Activated CD8-positive, alpha-beta T cell treated with anti-CD3 and anti-CD28 coated beads for 36 hours (primary cell): ENCODE results near the gene CYP46A1. TPM values are rescaled to one million over a fixed set of nuclear protein-coding genes. Genes with fewer than 3 reads are reported as not detected.

Experiments
- ATAC-seq: fragments of 200-7000 bp; cut with Tn5 transposase; one replicate; pipeline ENCODE4 v1.10.0; 2021; ENCODE audit warnings: mild to moderate bottlenecking, moderate library complexity
- CTCF ChIA-PET: fragments of 350-600 bp; sonication (Branson Sonifier 250); formaldehyde crosslinking; loops from one replicate; lab custom pipeline; 2021; ENCODE audit warnings: antibody characterized with exemption; lab: Charles Lee
- POLR2A ChIA-PET: fragments of 350-600 bp; sonication (Branson Sonifier 250); formaldehyde crosslinking; loops from one replicate; lab custom pipeline; 2021; ENCODE audit warnings: antibody characterized with exemption; lab: Charles Lee
- DNase-seq: peaks from one replicate; pipeline ENCODE4 v3.0.0-alpha.2; 2020
- H3K27ac Mint-ChIP-seq: one replicate; pipeline ENCODE4 v1.8.0; 2021; ENCODE audit warnings: mild to moderate bottlenecking, mixed read lengths
- H3K27me3 Mint-ChIP-seq: one replicate; pipeline ENCODE4 v1.8.0; 2021; ENCODE audit warnings: mixed read lengths
- H3K36me3 Mint-ChIP-seq: one replicate; pipeline ENCODE4 v1.8.0; 2021; ENCODE audit warnings: low read depth, mixed read lengths
- H3K4me1 Mint-ChIP-seq: one replicate; pipeline ENCODE4 v1.8.0; 2021; ENCODE audit warnings: low read depth, mixed read lengths
- H3K4me3 Mint-ChIP-seq: one replicate; pipeline ENCODE4 v1.8.0; 2021; ENCODE audit warnings: mild to moderate bottlenecking, moderate library complexity, mixed read lengths
- H3K9me3 Mint-ChIP-seq: one replicate; pipeline ENCODE4 v1.8.0; 2021; ENCODE audit warnings: mixed read lengths
- intact Hi-C: fragments of 100-400 bp; cut with micrococcal nuclease; formaldehyde crosslinking; loops from one replicate; pipeline ENCODE4 v1.10.0; 2022
- total RNA-seq, 2 experiments: library from RNA; stranded (reverse); gene quantifications; one replicate each; pipeline ENCODE4 v1.2.3, GENCODE V29; 2021
- TF ChIP-seq, protein P1 (sequence below): fragments of 200-600 bp; IDR thresholded peaks from one replicate; pipeline ENCODE4 v1.8.0; 2022; ENCODE audit warnings: antibody characterized with exemption, mild to moderate bottlenecking

Gene CYP46A1
- total RNA-seq, 2 experiments from 2014 or later, result 0.16 to 0.20 TPM

DNA sequence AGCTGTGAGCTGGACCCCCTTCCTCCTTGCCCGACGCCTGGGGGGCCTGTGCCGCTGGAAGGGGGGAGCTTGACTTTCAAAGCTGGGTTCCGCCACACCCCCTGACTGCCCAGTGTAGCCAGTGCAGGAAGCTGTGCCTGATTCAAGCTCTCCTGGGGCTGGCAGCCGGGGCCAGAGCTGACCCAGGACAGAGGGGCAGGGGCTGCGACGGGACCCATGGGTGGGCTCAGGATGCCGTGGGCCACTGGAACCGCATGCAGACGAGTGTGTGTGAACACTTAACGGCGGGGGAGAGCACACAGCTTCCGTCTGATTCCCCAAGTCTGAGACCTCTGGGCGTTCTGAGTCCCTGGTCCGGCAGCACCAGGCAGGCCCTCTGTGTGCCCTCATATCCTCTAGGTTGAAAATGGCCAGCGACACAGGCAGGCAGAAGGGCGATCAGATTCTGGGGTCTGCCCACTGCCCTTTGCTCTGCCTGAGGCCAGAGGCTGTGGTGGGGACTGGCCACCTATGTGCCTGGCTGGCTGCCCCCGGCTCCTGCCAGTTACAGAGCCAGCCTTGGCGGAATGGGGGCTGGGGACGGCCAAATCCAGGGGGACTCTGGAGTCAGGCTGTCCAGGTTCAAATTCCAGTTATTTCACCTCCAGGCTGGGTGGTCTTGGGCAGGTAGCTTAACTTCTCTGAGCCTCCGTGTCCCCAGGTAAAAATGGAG is 54.0 kb downstream of the CYP46A1 start:
- H3K9me3 Mint-ChIP-seq, result no peaks in the 10 kb centered on the region
- H3K27me3 Mint-ChIP-seq, result peaks cover 43% of the 10 kb centered on the region
- H3K4me1 Mint-ChIP-seq, result no peaks in the 10 kb centered on the region
- no peak for ATAC-seq
- no peak overlapping the region for H3K27ac Mint-ChIP-seq
- no peak overlapping the region for H3K4me3 Mint-ChIP-seq
- CTCF ChIA-PET, result interaction anchor here (1.0 to 1.1 kb wide), 2 partner anchors 8 to 50 kb away, joined by 3 read pairs; no protein-coding TSS in a partner anchor
- H3K36me3 Mint-ChIP-seq, result no peaks in the 10 kb centered on the region
- POLR2A ChIA-PET, result interaction anchor here (1.2 kb wide), 1 partner anchor 20 kb away, joined by 3 read pairs; no protein-coding TSS in a partner anchor
- TF ChIP-seq, protein P1, sequence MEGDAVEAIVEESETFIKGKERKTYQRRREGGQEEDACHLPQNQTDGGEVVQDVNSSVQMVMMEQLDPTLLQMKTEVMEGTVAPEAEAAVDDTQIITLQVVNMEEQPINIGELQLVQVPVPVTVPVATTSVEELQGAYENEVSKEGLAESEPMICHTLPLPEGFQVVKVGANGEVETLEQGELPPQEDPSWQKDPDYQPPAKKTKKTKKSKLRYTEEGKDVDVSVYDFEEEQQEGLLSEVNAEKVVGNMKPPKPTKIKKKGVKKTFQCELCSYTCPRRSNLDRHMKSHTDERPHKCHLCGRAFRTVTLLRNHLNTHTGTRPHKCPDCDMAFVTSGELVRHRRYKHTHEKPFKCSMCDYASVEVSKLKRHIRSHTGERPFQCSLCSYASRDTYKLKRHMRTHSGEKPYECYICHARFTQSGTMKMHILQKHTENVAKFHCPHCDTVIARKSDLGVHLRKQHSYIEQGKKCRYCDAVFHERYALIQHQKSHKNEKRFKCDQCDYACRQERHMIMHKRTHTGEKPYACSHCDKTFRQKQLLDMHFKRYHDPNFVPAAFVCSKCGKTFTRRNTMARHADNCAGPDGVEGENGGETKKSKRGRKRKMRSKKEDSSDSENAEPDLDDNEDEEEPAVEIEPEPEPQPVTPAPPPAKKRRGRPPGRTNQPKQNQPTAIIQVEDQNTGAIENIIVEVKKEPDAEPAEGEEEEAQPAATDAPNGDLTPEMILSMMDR, result no peak
- intact Hi-C loops, result no loop called here
- DNase-seq, result no peak

DNA sequence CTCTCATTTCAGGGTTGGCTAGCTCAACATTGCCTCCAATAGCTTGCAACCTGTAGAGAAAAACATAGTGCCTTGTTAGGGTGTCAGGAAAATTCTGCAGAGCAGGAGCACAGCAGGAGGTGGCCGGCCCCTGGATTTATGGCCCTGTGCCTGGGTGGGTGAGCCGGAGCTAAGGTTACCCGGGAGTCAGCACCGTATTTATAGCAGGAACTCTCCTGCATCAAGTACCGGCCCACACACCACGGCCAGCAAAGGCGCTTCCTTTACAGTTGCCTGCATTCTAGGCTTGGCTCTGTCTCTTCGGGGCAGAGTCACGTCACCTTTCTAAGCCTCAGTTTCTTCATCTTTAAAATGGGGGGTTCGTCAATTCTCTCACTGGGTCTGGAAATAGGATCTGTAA is 56.3 kb downstream of the CYP46A1 start:
- TF ChIP-seq, protein P1, result no peak
- Mint-ChIP-seq H3K4me3 (no peak overlapping the region), H3K9me3 (no peaks in the 10 kb centered on the region), H3K36me3 (no peaks in the 10 kb centered on the region), H3K27me3 (peaks cover 35% of the 10 kb centered on the region), H3K27ac (no peak overlapping the region), H3K4me1 (no peaks in the 10 kb centered on the region)
- intact Hi-C loops, result no loop called here
- ATAC-seq (no peak), DNase-seq (no peak)
- CTCF ChIA-PET, result interaction anchor here (0.7 to 1.4 kb wide), 3 partner anchors 10 to 52 kb away, joined by 3 to 8 read pairs (median 4); no protein-coding TSS in a partner anchor
- POLR2A ChIA-PET, result interaction anchor here (1.1 kb wide), 1 partner anchor 43 kb away, joined by 3 read pairs; no protein-coding TSS in a partner anchor

DNA sequence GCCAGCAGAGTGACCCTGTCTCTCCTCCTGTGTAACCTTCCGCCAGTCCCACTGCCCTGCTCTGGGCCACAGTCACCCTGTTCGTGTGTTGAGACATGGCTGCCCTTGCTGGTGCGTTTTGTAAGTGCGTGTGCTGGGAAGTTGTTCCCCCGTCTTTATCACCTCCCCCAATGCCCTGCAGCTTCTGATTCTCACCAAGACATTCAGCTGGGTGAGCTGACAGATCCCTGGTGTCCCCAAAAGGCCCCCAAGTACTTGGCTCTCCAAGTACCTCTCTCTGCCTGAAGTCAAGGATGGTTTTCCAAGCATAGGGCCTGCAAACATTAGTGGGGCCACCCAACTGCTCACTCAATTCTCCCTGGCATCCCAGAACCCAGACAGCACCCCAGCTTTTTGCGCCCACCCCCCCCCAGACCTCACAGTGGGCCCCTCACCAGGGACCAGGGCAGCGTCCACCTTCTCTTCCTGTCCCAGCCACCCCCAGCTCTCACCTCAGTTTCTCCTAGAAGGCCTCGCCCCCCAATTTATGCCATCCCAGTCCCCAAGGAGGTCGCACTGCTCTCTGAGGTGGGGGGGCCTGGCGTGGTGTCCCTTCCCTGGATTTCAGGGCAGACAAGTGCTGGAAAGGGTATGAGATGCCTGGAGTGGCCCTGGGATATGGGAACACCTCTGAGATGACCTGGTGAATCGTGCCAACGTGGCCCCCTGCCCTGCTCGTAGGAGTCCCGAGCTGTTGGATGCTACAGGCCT is 57.3 kb downstream of the CYP46A1 start:
- CTCF ChIA-PET, result interaction anchor here (0.7 kb wide), 1 partner anchor 12 kb away, joined by 3 read pairs; no protein-coding TSS in a partner anchor
- Mint-ChIP-seq H3K4me3 (no peak overlapping the region), H3K9me3 (no peaks in the 10 kb centered on the region), H3K36me3 (no peaks in the 10 kb centered on the region), H3K27me3 (peaks cover 27% of the 10 kb centered on the region), H3K27ac (no peak overlapping the region), H3K4me1 (peaks cover 5% of the 10 kb centered on the region)
- no peak for DNase-seq
- no peak for ATAC-seq
- POLR2A ChIA-PET, result no interaction called here
- TF ChIP-seq, protein P1, result no peak
- intact Hi-C loops, result no loop called here

- peaks cover 21% of the 10 kb centered on the region for H3K27me3 Mint-ChIP-seq
- H3K36me3 Mint-ChIP-seq, result no peaks in the 10 kb centered on the region
- ATAC-seq (no peak), DNase-seq (no peak)
- TF ChIP-seq, protein P1, result no peak
- no peak overlapping the region for H3K27ac Mint-ChIP-seq
- ChIA-PET CTCF (no interaction called here), POLR2A (no interaction called here)
- H3K9me3 Mint-ChIP-seq, result no peaks in the 10 kb centered on the region
- no peak overlapping the region for H3K4me3 Mint-ChIP-seq
- intact Hi-C loops, result no loop called here
- H3K4me1 Mint-ChIP-seq, result peaks cover 7% of the 10 kb centered on the region
Observed at GRCh38 chr14:99742074-99742473, 58.0 kb downstream of the CYP46A1 start.
